GM18520 (cell line): ENCODE data around the gene UTP18.
A peak's percentile ranks its signal among the peaks of the same experiment; 100 is the strongest.
"Not testable (repeated sequence)": the region's sequence is repeated elsewhere in the genome, so short reads cannot be mapped to it uniquely, and the experiment has no call there.

Experiments
- ATAC-seq: cut with Tn5 transposase; IDR thresholded peaks from one replicate; pipeline ENCODE4 v1.9.1; 2021; ENCODE audit not compliant: unreplicated experiment

The UTP18 gene

DNA sequence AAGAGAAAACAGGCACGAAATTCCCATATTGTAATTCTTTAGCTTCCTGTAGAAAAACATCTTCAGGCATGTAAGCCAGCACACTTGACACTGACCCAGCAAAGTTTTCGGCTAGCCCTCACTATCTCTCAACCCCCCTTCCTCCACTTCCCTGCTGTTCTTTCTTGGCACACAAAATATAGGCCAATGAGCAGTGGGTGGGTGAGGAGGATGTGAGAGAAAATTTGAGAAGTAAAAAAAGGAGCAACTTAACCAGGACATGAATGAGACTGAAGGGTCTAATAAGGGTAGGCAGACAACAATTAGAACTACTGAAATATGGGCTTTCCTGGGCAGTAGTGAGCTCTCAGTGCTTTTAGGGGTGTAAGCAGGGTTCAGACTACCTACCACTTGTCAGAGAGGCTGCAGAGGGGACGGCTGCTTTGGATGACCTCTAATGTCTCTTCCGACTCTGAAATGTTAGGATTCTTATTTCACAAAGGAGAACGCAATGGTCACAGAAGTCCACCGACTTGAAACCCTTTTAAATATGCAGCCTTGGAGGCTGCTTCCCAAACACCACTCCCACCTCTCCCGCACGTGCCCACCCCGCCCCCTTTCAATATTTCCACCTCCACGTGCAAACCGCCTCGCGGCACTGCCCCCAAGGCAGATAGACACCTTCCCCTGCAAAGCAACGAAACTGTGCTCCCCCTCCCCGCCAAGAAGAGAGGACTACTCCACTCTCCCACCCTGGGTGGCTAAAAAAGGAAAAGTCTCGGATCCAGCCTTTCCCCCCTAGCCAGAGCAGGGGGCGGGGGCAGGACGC lies 1.4 kb upstream of the UTP18 start:
- ATAC-seq, result no peak

DNA sequence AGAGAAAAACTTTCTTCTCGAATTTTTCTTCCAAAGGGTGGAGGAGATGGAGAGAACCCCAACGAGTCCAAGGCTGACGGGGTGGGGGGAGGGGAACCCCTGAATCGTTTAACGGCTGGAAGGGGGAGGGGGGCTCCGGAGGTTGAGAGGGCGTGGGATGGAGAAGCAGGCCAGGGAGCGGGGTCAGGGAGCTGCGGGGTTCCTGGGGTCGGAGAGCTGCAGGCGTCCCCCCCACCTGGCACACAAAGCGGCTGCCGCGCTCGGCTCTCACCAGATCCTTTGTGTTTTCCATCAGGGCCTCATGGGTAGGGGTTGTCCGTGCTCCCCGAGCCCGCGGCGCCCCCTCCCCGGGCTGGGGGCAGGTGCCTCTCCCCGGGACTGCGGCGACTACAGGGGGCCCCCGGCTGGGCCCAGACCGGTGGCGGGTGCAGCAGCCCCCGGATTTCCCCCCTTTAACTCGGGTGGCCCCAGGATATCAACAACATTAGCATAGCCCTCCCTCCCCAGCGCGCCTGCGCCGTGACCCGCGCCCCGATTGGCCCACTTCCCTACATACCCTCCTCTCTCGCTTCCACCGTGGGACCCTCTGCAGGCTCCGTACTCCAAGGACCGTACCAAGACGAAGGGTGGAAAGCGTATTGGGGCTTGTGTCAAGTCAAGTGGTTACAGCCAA lies 646 bp upstream of the UTP18 start, which contains the start of gene MBTD1:
MBTD1 (minus strand) TSS at position 486 of the 673 bp plus-strand sequence. CDS start 34,888 bp downstream, outside the sequence.
- ATAC-seq, result peak; percentile 53

DNA sequence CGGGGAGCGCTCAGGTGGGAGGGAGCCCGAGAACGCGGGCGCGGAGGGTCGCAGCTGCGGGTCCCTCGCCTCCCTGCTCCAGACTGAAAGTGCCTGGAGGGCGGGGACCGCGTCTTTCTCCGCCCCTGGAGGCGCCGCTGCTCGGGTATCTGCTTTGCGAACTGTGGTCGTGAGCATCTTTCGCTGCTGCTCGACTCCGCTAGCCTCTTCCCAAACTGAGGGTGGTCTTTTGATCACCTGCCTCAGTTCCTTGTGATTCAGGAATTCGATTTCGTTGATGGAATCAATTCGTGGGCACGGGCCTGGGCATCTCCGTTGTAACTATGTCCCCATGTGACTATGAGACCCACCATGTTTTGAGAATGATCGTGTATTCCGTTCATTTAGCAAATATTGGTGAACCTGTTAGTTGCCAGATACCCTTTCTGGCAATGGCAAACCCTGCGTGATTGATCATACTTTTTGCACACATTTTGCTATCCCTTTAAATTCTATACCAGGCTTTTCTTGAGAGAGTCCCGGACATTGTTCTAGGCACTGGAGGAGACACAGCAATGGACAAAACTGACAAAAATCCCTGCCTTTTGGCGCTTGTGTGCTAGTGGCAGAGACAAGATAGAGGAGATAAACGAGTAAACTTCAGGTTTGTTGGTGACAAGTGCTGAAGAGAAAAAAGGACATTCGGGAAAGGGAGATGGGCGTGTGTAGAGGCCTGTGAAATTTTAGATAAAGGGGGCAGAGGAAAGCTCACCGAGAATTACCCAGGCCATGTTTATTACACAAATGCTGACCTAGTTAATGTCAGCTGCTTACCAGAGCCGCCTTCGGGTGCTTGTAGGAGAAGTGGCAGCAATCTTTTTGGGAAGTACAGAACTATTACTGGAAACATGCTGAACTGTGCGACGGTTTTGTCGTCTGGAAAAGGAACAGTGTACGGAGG lies 948 bp downstream of the UTP18 start:
- no peak for ATAC-seq

- ATAC-seq, result no peak
Measured at GRCh38 chr17:51263006-51263405, 2.7 kb downstream of the UTP18 start.

DNA sequence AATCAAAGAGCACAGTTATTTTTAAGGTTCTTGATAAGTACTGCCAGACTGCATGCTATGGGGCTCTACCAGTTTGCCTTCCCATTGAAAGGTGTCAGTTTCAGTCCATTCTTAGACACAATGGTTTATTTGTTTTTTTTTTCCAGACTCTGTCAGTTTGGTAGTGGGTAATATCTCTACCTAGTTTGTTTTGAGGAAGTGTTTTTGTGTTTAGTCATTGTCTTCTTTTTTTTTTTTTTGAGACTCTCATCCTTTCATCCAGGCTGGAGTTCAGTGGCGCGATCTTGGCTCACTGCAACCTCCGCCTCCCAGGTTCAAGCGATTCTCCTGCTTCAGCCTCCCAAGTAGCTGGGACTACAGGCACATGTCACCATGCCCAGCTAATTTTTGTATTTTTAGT lies 4.1 kb downstream of the UTP18 start:
- not testable (repeated sequence) for ATAC-seq

GRCh38 chr17:51269991-51270390 lies 9.6 kb downstream of the UTP18 start:
- no peak for ATAC-seq

GRCh38 chr17:51270636-51271035 lies 10.3 kb downstream of the UTP18 start:
- ATAC-seq, result no peak

GRCh38 chr17:51272812-51273211 lies 12.5 kb downstream of the UTP18 start:
- ATAC-seq, result no peak

DNA sequence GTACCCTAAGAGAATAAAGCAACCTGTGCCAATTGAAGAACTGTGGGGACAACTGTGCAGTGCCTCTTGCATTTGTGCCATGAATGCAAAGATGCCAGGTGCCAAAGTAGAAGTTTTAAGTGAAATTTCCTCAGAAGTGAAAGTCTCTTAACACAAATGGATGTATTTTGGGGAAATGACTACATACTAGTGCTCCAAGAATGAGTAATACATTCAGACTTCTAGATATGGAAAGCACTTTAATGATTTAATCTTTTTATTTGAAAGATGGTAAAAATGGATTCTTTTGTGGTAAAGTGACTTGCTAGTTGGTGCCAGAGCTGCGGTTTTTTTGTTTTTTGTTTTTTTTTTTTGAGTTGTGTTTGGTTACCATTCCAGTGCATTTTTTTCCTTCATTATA lies 15.0 kb downstream of the UTP18 start:
- ATAC-seq, result no peak

GRCh38 chr17:51279183-51279582 lies 18.8 kb downstream of the UTP18 start:
- no peak for ATAC-seq

GRCh38 chr17:51287412-51287811 lies 27.1 kb downstream of the UTP18 start:
- no peak for ATAC-seq

DNA sequence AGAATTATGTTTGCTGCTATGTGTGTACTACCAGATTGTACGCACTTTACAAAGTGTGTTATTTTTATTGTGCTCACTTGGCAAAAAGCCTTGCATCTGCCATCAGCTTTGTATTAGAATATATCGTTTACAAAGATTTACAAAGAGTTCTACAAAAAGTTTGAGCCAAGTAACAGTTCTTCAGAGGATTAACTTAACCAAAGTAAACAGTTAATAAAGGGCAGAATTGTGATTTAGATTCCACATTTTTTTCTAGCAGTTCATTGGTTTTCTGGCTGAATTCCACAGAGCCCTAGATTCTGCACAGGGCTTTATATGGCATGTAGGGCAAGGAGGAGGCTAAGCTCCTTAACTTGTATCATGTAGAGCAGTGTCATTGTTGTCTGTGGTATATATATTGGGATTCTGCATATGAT lies 29.4 kb downstream of the UTP18 start:
- no peak for ATAC-seq

DNA sequence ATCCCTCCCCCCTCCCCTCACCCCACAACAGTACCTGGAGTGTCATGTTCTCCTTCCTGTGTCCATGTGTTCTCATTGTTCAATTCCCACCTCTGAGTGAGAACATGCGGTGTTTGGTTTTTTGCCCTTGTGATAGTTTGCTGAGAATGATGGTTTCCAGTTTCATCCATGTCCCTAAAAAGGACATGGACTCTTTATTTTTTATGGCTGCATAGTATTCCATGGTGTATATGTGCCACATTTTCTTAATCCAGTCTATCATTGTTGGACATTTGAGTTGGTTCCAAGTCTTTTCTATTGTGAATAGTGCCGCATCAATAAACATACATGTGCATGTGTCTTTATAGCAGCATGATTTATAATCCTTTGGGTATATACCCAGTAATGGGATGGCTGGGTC lies 34.0 kb downstream of the UTP18 start:
- ATAC-seq, result not testable (repeated sequence)

DNA sequence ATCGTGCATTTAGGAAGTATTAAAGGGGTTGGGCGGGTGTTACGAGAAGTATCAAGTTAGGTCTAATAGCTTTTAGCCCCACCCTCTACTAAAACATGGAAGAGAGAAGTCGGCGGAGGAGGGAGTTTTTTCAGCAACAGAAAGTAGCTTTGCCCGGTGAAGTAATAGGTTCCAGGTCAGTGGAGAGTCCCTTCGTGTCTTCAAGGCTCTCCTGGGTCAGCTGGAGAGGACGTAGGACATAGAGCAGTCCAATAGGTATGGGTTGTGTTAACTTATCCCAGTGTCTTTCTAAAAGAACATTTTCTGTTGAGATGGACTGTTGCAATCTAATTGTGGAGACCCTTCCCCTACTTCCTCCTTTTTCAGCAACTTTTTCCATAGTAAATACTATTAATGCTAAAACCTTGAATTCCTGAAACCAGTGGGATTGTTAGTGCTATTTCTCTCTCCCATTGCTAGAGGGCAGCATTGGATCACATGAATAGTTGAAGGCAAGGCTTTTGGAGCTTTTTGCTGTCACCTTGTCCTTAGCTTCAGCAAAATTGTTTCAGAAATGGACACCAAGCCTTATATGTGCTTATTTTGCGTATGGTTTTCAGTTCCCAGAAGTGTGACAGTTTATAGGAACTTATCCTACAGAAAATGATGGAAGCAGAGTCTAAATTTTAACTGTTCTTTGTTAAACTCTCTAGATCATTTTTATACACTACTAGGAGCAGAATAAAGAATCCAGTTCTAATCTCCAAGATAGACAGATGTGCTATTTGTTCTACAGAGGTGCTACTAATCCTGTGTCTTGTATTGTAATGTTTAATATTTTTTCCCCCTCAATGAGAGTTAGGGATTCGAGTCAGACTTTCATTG lies 38.4 kb downstream of the UTP18 start:
- ATAC-seq, result no peak

DNA sequence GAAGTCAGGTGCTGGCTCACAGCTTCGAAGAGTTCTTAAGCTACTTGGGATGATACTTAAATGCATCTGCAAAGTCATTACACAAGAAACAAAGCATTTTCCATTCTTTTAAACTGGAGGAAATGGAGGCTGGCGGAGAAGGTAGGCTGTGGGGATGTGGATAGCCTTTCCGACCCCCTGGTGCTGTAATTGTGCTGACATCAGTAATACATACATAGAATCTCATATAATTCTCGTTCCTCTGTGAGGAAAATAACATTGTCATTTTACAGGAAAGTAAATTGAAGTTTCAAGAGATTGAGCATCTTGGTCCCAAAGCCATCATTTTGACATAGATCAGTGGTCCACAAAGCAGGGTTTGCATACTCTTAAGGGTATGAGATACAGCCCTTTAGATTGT lies 39.5 kb downstream of the UTP18 start:
- ATAC-seq, result no peak

DNA sequence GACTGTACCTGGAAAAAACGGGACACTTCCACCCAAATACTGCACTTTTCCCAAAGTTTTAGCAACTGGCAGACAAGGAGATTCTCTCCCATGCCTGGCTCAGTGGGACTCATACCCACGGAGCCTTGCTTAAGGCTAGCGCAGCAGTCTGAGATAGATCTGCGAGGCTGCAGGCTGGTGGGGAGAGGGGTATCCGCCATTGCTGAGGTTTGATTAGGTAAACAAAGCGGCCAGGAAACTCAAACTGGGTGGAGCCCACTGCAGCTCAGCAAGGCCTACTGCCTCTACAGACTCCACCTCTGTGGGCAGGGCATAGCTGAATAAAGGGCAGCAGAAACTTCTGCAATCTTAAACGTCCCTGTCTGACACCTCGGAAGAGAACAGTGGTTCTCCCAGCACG lies 44.8 kb downstream of the UTP18 start:
- no peak for ATAC-seq

GRCh38 chr17:51312003-51312402 lies 51.7 kb downstream of the UTP18 start:
- ATAC-seq, result not testable (repeated sequence)

DNA sequence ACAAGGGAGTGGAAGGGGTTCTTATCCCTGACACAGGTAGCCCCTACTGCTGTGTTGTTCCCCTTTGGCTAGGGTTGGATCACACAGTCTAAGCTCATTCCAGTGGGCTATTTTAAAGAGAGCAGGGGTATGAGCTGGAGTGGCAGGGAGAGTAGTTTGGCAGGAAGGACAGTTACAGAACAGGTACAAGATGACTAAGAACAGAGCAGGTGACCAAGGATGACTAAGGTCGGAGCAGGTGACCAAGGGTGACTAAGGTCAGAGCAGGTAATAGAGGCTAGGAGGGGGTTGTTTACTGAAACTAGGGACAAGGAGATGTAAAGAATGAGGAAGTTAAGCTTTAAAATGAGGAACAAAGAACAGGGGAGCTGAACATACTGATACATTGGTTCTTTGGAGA lies 58.8 kb downstream of the UTP18 start:
- no peak for ATAC-seq

DNA sequence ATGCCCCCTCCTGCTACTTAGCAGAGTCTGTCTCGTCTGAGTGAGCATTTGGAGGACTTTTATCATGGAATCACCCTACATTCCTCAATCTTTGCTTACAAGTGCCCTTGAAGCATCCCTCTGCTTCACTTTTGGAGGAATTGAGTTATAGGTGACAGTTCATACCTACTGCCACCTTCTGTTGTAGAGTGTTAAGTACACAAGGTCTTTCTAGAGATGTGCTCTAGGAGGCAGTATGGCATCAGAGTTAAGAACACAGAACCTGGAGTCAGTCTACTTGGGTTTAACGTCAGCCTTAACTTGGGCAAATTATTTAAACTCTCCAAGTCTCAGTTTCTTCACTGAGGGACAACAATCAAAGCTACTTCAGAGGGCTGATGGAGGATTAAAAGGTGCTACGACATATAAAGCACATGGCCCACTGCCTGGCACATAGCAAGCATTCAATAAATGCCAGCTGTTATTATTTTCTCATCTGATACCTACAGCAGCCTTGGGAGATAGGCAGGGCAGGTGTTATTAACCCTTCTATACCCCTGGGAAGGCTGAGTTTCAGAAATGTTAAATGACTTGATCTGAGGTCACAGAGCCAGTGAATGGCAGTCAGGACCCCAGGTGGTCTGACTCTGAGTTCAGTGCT lies 62.2 kb downstream of the UTP18 start:
- ATAC-seq, result peak; percentile 46

GRCh38 chr17:51325471-51325870 lies 65.1 kb downstream of the UTP18 start:
- ATAC-seq, result no peak
